C4-2B (cell line): Measurements from ENCODE around the gene HPX.
"Not testable (repeated sequence)": the region's sequence is repeated elsewhere in the genome, so short reads cannot be mapped to it uniquely, and the experiment has no call there.

Experiments
- ZFX ChIP-seq: fragments of 450-650 bp; IDR thresholded peaks from 2 replicates; pipeline ENCODE4 v1.6.1; 2017
- TF ChIP-seq, protein P1 (sequence below): fragments of 450-650 bp; conservative IDR thresholded peaks from 2 replicates; pipeline ENCODE4 v1.5.1; 2017; ENCODE audit warnings: mild to moderate bottlenecking

DNA sequence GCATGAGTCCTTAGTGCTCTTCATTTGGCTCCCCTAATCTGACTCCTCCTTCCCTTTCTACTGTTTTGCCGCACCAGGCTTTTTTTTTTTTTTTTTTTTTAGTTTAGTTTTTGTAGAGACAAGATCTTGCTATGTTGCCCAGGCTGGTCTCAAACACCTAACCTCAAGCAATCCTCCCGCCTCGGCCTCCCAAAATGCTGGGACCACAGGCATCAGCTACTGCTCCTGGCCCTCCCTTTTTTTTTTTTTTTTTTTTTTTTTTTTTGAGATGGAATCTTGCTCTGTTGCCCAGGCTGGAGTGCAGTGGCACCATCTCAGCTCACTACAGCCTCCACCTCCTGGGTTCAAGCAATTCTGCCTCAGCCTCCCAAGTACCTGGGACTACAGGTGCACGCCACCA, 48.5 kb downstream of the HPX start:
- TF ChIP-seq, protein P1, sequence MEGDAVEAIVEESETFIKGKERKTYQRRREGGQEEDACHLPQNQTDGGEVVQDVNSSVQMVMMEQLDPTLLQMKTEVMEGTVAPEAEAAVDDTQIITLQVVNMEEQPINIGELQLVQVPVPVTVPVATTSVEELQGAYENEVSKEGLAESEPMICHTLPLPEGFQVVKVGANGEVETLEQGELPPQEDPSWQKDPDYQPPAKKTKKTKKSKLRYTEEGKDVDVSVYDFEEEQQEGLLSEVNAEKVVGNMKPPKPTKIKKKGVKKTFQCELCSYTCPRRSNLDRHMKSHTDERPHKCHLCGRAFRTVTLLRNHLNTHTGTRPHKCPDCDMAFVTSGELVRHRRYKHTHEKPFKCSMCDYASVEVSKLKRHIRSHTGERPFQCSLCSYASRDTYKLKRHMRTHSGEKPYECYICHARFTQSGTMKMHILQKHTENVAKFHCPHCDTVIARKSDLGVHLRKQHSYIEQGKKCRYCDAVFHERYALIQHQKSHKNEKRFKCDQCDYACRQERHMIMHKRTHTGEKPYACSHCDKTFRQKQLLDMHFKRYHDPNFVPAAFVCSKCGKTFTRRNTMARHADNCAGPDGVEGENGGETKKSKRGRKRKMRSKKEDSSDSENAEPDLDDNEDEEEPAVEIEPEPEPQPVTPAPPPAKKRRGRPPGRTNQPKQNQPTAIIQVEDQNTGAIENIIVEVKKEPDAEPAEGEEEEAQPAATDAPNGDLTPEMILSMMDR, result not testable (repeated sequence)
- not testable (repeated sequence) for TF ChIP-seq ZFX
